K562 (cell line): ENCODE data around the gene STYXL1.

ENCODE experiments used
- BCL6 ChIP-seq: fragments of 250-450 bp; sonication (Bioruptor Pico); IDR thresholded peaks from 2 replicates; pipeline ENCODE4 v1.4.0; 2020
- CBX5 ChIP-seq: IDR thresholded peaks from 2 replicates; pipeline ENCODE4 v1.6.1; 2014; ENCODE audit warnings: low read depth, borderline replicate concordance
- EGR1 ChIP-seq: fragments of 450-650 bp; conservative IDR thresholded peaks from 2 replicates; pipeline ENCODE4 v1.6.1; 2017; ENCODE audit warnings: mild to moderate bottlenecking
- ESRRA ChIP-seq: fragments of 450-650 bp; IDR thresholded peaks from 2 replicates; pipeline ENCODE4 v1.6.1; 2014; ENCODE audit warnings: low read depth, mild to moderate bottlenecking, moderate library complexity, borderline replicate concordance
- KAT7 ChIP-seq: sonication (generic); formaldehyde crosslinking; IDR thresholded peaks from 2 replicates; pipeline ENCODE4 v1.8.0; 2022; ENCODE audit warnings: missing genetic modification reagents, mild to moderate bottlenecking, borderline replicate concordance
- POU5F1 ChIP-seq: fragments of 150-350 bp; IDR thresholded peaks from 2 replicates; pipeline ENCODE4 v1.6.1; 2014; ENCODE audit warnings: borderline replicate concordance, low read length, low read depth, mild to moderate bottlenecking; ENCODE audit not compliant: partially characterized antibody
- SIRT6 ChIP-seq: IDR thresholded peaks from one replicate; pipeline ENCODE4 v1.6.1; 2012; ENCODE audit warnings: low read depth, mild to moderate bottlenecking, control low read depth, inconsistent platforms, low read length, moderate library complexity
- SIX5 ChIP-seq, 2 experiments: IDR thresholded peaks; 2 replicates each; pipeline ENCODE4 v1.6.1; 2011; ENCODE audit warnings: low read length in 2 of 2, borderline replicate concordance in 1 of 2, low read depth in 1 of 2, mild to moderate bottlenecking in 1 of 2, moderate library complexity in 1 of 2; ENCODE audit not compliant: insufficient read depth in 1 of 2
- SMAD1 ChIP-seq: fragments of 150-350 bp; IDR thresholded peaks from 2 replicates; pipeline ENCODE4 v1.6.1; 2014; ENCODE audit warnings: low read length, low read depth; ENCODE audit not compliant: partially characterized antibody

GRCh38 chr7:75979759-75980429 lies 67.9 kb downstream of the STYXL1 start:
- TF ChIP-seq BCL6 (CRISPR knock-in tag): no peak
- no peak for TF ChIP-seq ESRRA
- no peak for TF ChIP-seq POU5F1
- no peak for TF ChIP-seq SIX5 (IDR thresholded peaks at IDR 0.05; ENCODE audit: borderline replicate concordance in 1 of 2, insufficient read depth in 1 of 2, low read depth in 1 of 2, low read length in 2 of 2)
- TF ChIP-seq CBX5: no peak
- no peak for TF ChIP-seq KAT7 (CRISPR knock-in tag)
- TF ChIP-seq SIRT6: no peak
- no peak for TF ChIP-seq SMAD1
- no peak for TF ChIP-seq EGR1
